Body of pancreas (tissue), 4 donors: Measurements from ENCODE around the gene PIK3AP1. TPM values are rescaled to one million over a fixed set of nuclear protein-coding genes. Genes with fewer than 3 reads are reported as not detected.
"Not testable (repeated sequence)": the region's sequence is repeated elsewhere in the genome, so short reads cannot be mapped to it uniquely, and the experiment has no call there.

Source experiments
- ATAC-seq: fragments of 150-250 bp; one replicate; pipeline ENCODE4 v1.9.1; 2016
- DNase-seq, 4 donors: peaks; one replicate each; pipeline ENCODE4 v3.0.0-alpha.2; 2019
- H3K27ac ChIP-seq, 4 donors: fragments of 200-600 bp; sonication (generic); 1 replicate in 3 of 4; 2 replicates in 1 of 4; pipeline versions ENCODE4 v1.5.1 to v1.6.1; 2016 to 2019; ENCODE audit warnings: mild to moderate bottlenecking in 1 of 4, mixed read lengths in 1 of 4, moderate library complexity in 1 of 4
- H3K27me3 ChIP-seq, 2 donors: fragments of 200-600 bp; sonication (generic); one replicate each; pipeline ENCODE4 v1.6.0; 2016; ENCODE audit warnings: mild to moderate bottlenecking in 1 of 2
- H3K36me3 ChIP-seq, 2 donors: fragments of 200-600 bp; sonication (generic); replicated peaks in 1 of 2; 2 replicates each; pipeline ENCODE4 v1.5.1; 2016; ENCODE audit warnings: low read depth in 2 of 2; ENCODE audit not compliant: insufficient read depth in 1 of 2
- H3K4me1 ChIP-seq: fragments of 200-600 bp; sonication (generic); one replicate; pipeline ENCODE4 v1.6.0; 2016
- H3K4me3 ChIP-seq, 2 donors: fragments of 200-600 bp; sonication (generic); 1 replicate in 1 of 2; 2 replicates in 1 of 2; pipeline ENCODE4 v1.5.1; 2016 to 2019
- H3K9me3 ChIP-seq, 3 donors: fragments of 200-600 bp; sonication (generic); 1 replicate in 2 of 3; 2 replicates in 1 of 3; pipeline ENCODE4 v1.5.1; 2016
- CTCF ChIP-seq, 7 experiments: fragments of 450-650 bp in 4 of 7; fragments of 200-600 bp in 3 of 7; sonication (generic) in 3 of 7; IDR thresholded peaks; one replicate each; pipeline ENCODE4 v1.5.1; 2016 to 2019; ENCODE audit warnings: antibody characterized with exemption in 7 of 7
- POLR2A ChIP-seq, 3 donors: fragments of 450-650 bp; IDR thresholded peaks; one replicate each; pipeline ENCODE4 v1.6.1; 2016; ENCODE audit warnings: antibody characterized with exemption in 3 of 3, mild to moderate bottlenecking in 2 of 3
- WGBS, 2 donors: methylation state at CpG; one replicate each; pipeline ENCODE4 v1.1.5; 2017; 5-methylcytosine and 5-hydroxymethylcytosine counted together
- intact Hi-C: fragments of 100-400 bp; cut with DNase I; formaldehyde crosslinking; loops from one replicate; pipeline ENCODE4 v1.15.1; 2023
- total RNA-seq, 2 donors: library from RNA; depleted of rRNA; stranded (reverse); fragments of >200 nt; gene quantifications; one replicate each; pipeline ENCODE4 v1.1.0, GENCODE V29; 2016

The PIK3AP1 gene
- total RNA-seq, 2 donors from 2014 or later = 28.0 to 37.2 TPM

- H3K4me3 ChIP-seq = no peak overlapping the region
- no peaks in the 10 kb centered on the region for H3K9me3 ChIP-seq
- 65 to 73% methylated on average over 3 of the region's 3 CpGs for WGBS, 2 donors
- no peaks in the 10 kb centered on the region for H3K36me3 ChIP-seq
- H3K27ac ChIP-seq = no peak overlapping the region
- H3K4me1 ChIP-seq = no peaks in the 10 kb centered on the region
- TF ChIP-seq CTCF (IDR thresholded peaks at IDR 0.05) (no peak), POLR2A (IDR thresholded peaks at IDR 0.05) (no peak)
- no peak for DNase-seq
- intact Hi-C loops = no loop called here
- no peak for ATAC-seq
- no peaks in the 10 kb centered on the region for H3K27me3 ChIP-seq
These were observed 19.0 kb downstream of the PIK3AP1 start for GRCh38 chr10:96701265-96701664.

GRCh38 chr10:96700374-96701099 lies 19.8 kb downstream of the PIK3AP1 start:
- no peak overlapping the region for H3K4me3 ChIP-seq
- 74 to 81% methylated on average over 3 to 13 of the region's 13 CpGs for WGBS, 2 donors
- no peaks in the 10 kb centered on the region for H3K36me3 ChIP-seq
- intact Hi-C loops = no loop called here
- H3K9me3 ChIP-seq = no peaks in the 10 kb centered on the region
- peak overlapping the region in 1 of 4 donors; percentile 38 for H3K27ac ChIP-seq
- DNase-seq (no peak), ATAC-seq (no peak)
- no peaks in the 10 kb centered on the region for H3K27me3 ChIP-seq
- TF ChIP-seq POLR2A (IDR thresholded peaks at IDR 0.05) = no peak
- peaks cover 2% of the 10 kb centered on the region for H3K4me1 ChIP-seq

- H3K27ac ChIP-seq = no peak overlapping the region
- intact Hi-C loops = no loop called here
- no peak for TF ChIP-seq POLR2A (IDR thresholded peaks at IDR 0.05)
- TF ChIP-seq CTCF (IDR thresholded peaks at IDR 0.05) = no peak
- WGBS, 2 donors = 81 to 86% methylated on average over 3 of the region's 3 CpGs
- DNase-seq (no peak), ATAC-seq (no peak)
- peaks cover 9% of the 10 kb centered on the region for H3K4me1 ChIP-seq
- H3K27me3 ChIP-seq = no peaks in the 10 kb centered on the region
- no peak overlapping the region for H3K4me3 ChIP-seq
- no peaks in the 10 kb centered on the region for H3K9me3 ChIP-seq
- no peaks in the 10 kb centered on the region for H3K36me3 ChIP-seq
These were observed 20.7 kb downstream of the PIK3AP1 start for GRCh38 chr10:96699613-96700012.

GRCh38 chr10:96698305-96698704 lies 22.0 kb downstream of the PIK3AP1 start:
- H3K36me3 ChIP-seq, H3K4me3 ChIP-seq, H3K9me3 ChIP-seq, H3K4me1 ChIP-seq, ATAC-seq, intact Hi-C loops, H3K27me3 ChIP-seq, DNase-seq: not testable (repeated sequence)
- peak overlapping the region in 2 of 4 donors; percentile 1 to 48 for H3K27ac ChIP-seq
- WGBS, 2 donors = 71 to 72% methylated on average over 6 of the region's 6 CpGs

GRCh38 chr10:96697438-96697837 lies 22.9 kb downstream of the PIK3AP1 start:
- Histone ChIP-seq H3K4me1 (peaks cover 9% of the 10 kb centered on the region), H3K36me3 (no peaks in the 10 kb centered on the region), H3K4me3 (no peak overlapping the region), H3K27me3 (no peaks in the 10 kb centered on the region), H3K27ac (peak overlapping the region in 1 of 4 donors; percentile 1), H3K9me3 (no peaks in the 10 kb centered on the region)
- intact Hi-C loops = no loop called here
- TF ChIP-seq CTCF (IDR thresholded peaks at IDR 0.05) = no peak
- no peak for TF ChIP-seq POLR2A (IDR thresholded peaks at IDR 0.05)
- WGBS, 2 donors = 97 to 99% methylated on average over 3 of the region's 3 CpGs
- DNase-seq (no peak), ATAC-seq (no peak)
